ENCODE results near the gene ECSIT.

DNA sequence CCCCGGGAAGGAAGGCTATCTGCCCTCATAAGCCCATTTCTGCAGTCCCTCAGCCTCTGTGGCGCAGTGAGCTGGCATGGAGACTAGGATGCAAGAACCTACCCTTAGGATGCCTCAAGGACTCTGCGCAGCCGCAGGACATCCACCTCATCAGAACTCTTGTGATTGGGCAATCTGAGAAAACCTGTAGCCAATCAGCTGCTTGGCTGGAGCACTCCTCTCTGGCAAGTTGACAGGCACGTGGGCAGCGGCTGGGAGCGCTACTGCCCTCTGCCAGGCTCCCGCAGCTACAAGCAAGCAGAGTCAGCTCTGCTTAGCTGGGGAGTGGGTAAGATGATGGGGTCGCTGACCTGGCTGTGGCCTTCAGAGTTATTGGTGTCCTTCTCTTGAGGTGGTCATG lies 1.5 kb upstream of the ECSIT start:
- TF ChIP-seq, protein P1, sequence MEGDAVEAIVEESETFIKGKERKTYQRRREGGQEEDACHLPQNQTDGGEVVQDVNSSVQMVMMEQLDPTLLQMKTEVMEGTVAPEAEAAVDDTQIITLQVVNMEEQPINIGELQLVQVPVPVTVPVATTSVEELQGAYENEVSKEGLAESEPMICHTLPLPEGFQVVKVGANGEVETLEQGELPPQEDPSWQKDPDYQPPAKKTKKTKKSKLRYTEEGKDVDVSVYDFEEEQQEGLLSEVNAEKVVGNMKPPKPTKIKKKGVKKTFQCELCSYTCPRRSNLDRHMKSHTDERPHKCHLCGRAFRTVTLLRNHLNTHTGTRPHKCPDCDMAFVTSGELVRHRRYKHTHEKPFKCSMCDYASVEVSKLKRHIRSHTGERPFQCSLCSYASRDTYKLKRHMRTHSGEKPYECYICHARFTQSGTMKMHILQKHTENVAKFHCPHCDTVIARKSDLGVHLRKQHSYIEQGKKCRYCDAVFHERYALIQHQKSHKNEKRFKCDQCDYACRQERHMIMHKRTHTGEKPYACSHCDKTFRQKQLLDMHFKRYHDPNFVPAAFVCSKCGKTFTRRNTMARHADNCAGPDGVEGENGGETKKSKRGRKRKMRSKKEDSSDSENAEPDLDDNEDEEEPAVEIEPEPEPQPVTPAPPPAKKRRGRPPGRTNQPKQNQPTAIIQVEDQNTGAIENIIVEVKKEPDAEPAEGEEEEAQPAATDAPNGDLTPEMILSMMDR (IDR thresholded peaks at IDR 0.05) = no peak
- TF ChIP-seq NR2C2 (CRISPR knock-in tag; IDR thresholded peaks at IDR 0.05) (no peak), JUN (CRISPR knock-in tag; IDR thresholded peaks at IDR 0.05) (no peak)
- TF ChIP-seq, protein P2, sequence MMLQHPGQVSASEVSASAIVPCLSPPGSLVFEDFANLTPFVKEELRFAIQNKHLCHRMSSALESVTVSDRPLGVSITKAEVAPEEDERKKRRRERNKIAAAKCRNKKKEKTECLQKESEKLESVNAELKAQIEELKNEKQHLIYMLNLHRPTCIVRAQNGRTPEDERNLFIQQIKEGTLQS (CRISPR knock-in tag; conservative IDR thresholded peaks at IDR 0.05) = no peak
